ENCODE data around the gene INO80D.
"Not testable (repeated sequence)": the region's sequence is repeated elsewhere in the genome, so short reads cannot be mapped to it uniquely, and the experiment has no call there.

Gene INO80D

GRCh38 chr2:205978728-205979127 is 107.2 kb downstream of the INO80D start:
- not testable (repeated sequence) for DNase-seq (ENCODE audit: low spot score)

- DNase-seq (ENCODE audit: low spot score): not testable (repeated sequence)
These were observed 108.3 kb downstream of the INO80D start for GRCh38 chr2:205977699-205978098.

- not testable (repeated sequence) for DNase-seq (ENCODE audit: low spot score)
These were observed 108.9 kb downstream of the INO80D start for GRCh38 chr2:205976934-205977659.

DNA sequence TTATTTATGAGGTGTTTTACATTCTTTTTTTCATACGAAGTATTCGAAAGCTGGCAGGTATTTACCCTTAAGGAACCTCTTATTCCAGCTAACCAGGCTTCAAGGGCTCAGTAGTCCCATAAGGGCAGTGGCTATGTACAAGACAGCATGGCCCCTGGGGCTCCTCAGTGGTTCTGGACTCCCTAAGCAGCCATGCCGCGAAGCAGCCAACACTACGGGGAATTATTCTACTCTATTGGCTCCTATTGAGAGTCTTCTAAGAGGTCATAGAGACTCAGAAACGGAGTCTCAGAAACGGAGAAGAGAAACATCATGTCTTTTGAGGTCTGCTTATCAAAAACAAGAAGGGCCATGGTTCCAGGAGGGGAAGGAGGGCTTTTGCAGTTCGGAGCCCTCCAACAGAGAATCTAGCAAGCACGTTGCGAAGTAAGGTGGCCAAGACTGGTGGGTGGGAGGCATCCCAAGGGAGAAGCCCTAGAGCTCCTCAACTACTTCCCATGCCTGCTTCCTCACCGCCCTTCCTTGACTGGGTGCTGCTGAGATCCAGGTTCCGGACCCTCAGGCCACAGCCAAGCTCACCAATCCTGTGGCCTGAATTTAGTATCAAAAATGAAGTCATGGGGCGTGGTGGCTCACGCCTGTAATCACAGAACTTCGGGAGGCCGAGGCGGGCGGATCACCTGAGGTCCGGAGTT is 109.7 kb downstream of the INO80D start:
- DNase-seq (ENCODE audit: low spot score): no peak

GRCh38 chr2:205975082-205975949 is 110.7 kb downstream of the INO80D start:
- no peak for DNase-seq (ENCODE audit: low spot score)

GRCh38 chr2:205972113-205972512 is 113.9 kb downstream of the INO80D start:
- no peak for DNase-seq (ENCODE audit: low spot score)

DNA sequence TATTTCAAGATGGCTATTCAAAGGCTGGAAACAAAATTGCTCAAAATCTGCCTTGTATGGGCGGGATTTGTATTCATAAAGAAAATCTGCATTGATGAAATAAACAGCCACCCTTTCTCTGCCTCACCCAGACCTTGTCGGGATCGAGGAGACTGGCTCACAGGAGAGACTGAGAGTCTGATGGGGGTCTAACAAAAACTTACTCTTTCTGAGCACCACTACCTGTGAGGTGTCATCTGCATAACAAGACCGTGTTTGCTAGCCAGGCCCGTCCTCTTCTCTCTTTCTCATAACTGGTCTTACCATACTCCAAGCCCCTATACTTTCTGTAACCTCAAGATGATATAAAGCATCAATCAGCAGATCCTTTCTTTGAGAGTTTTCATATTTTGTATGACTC is 115.6 kb downstream of the INO80D start:
- no peak for DNase-seq (ENCODE audit: low spot score)

DNA sequence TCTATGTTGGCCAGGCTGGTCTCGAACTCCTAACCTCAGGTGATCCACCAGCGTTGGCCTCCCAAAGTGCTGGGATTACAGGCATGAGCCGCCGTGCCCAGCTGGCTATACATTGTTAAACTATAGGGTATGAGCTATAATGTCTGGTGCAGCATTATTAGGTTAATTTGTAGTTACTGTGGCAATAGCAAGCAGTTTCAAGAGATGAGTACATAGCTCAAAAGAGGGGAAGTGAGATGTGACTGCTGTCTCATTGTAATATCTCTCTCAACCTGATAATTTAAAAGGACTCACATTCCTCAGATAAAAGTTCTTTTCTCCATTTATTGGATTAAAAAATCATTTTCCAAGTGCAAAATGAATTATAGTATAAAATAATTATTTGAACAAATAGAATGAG is 116.4 kb downstream of the INO80D start:
- DNase-seq (ENCODE audit: low spot score): no peak

GRCh38 chr2:205967391-205968075 is 118.4 kb downstream of the INO80D start:
- DNase-seq (ENCODE audit: low spot score): peak; percentile 57

DNA sequence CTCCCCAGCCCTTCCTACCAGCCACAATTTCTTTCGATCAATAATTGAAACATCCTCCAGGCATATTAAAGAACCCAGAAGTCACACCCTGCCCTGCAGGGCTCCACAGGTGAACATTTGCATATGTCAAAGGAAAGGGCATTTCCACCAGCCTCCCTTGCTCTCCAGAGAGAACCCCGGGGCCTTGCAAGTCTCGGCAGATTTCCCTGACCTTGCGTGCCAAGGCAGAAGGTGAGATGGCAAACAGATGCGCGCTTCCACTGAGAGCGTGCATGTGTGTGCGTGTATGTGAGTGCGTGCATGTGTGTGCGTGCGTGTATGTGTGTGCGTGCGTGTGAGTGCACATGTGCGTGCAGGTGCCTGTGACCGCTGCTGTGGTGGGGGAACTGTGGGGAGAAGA is 120.3 kb downstream of the INO80D start:
- DNase-seq (ENCODE audit: low spot score): no peak

DNA sequence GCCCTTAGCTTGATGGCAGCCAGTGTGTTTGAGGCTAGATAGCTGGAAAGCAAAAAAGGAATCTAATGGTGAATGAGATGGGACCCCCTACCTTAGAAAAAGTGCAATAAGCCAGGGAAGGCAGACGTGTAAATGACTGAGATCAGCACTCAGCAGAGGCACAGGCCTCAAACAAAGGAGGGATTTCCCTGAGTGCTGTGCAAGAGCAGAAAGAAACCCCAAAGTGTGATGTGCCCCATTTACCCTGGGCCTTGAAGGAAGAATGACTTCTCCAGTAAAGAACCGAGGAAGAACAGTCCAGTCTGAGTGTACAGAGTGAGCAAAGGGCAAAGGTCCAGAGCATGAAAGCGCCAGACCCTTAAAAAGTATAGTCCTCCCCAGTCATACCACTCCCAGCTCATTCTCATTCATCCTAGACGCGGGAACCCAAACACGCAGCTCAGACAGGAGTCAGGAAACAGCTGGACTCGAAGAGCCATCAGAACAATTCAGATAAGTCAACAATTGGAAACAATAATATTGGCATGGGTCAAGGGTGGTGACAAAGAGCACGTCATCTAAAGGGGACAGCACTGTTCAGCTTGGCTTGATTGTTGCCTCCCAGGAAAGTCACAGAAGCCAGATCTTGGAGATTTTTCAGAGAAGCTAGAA is 121.7 kb downstream of the INO80D start:
- no peak for DNase-seq (ENCODE audit: low spot score)

DNA sequence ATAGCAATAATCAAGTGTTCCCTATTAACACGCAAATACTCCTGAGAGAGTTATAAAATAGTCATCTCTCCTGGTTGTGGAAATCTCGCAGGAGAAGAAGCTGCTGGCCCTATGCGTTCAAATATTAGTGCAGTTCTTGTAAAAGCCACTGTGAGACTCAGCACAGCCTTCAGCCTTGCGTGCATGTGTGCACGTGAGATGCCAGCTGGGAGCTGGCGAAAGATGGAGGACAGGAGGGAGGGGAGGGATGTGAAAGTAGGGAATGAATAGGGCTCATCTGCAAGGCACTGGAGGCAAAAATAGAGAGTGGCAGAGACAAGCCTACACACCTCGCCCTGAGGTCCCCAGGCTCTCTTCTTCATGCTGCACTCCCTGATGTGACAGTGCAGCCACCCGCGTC is 126.5 kb downstream of the INO80D start:
- no peak for DNase-seq (ENCODE audit: low spot score)

DNA sequence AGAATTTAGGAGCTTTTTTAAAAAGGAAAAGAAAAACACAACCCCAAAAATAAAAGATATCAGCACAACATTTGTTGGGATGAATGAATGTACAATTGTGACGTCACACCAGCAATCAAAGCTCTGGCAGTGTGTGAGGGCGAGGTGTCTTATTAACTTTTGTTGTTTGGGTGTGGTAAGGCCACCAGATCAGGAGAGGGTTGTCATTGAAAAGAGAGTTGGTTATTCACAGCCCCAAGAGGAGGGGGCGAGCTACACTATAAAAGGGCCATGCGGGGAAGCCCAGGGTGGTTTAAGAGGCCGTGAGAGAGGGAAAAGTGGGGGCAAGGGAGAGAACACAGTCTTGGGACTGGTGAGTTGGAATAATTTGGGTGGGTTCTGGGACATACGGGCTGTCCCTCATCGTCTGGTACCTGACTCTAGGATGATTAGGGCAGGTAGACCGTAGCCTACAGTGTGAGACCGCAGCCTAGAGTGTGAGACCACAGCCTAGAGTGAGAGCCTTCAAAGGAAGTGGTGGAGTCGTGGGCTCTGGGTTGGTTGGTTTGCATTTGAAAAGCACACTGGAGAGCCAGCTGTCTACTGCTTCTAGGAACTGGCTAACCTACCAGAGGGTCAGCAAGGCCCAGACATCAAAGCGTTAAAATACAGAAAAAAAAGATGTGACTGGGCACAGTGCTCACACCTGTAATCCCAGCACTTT is 128.4 kb downstream of the INO80D start:
- DNase-seq (ENCODE audit: low spot score): no peak

- DNase-seq (ENCODE audit: low spot score): no peak
These were observed 131.3 kb downstream of the INO80D start for GRCh38 chr2:205954707-205955106.

GRCh38 chr2:205952282-205952681 is 133.7 kb downstream of the INO80D start:
- no peak for DNase-seq (ENCODE audit: low spot score)

DNA sequence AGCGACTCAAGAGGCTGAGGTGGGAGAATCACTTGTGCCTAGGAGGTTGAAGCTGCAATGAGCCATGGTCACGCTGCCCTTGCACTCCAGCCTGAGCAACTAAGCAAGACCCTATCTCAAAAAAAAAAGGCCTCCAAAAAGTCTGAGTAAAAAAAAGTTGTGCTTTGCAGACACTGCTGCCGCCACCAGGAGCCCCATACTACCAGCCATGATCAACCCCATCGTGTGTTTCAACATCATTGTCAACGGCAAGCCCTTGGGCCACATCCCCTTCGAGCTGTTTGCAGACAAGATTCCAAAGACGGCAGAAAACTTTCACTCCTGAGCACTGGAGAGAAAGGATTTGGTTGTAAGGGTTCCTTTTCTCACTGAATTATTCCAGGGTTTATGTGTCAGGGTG is 137.1 kb downstream of the INO80D start:
- no peak for DNase-seq (ENCODE audit: low spot score)

- no peak for DNase-seq (ENCODE audit: low spot score)
These were observed 137.5 kb downstream of the INO80D start for GRCh38 chr2:205948496-205948837.

GRCh38 chr2:205947621-205948495 is 138.1 kb downstream of the INO80D start:
- peak; percentile 87 for DNase-seq (ENCODE audit: low spot score)

DNA sequence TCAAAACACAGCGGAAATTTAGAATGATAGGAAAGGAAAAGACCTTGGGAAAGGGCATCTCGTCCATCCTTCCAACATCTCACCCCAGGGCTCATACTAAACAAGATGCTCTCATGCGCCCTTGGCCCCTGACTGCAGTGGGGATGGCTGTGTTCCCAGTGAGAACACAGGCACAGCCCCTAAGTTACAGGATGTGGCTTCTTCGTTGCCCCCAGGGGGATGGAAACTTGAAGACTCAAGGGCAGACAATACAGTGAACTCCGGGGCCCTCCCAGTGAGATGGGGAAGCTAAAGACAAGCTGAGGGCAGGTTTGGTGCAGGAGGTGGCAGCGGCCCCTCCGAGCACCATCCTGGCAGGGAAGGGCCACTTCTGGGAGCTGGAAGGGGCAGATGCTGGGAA is 139.7 kb downstream of the INO80D start:
- DNase-seq (ENCODE audit: low spot score): no peak
